Activated T-helper 17 cell treated with anti-CD3 and anti-CD28 coated beads, Interleukin-2, amount 50 U/mL, for 72 hours (primary cell): Measurements from ENCODE around the gene DGCR2. TPM values are rescaled to one million over a fixed set of nuclear protein-coding genes. Genes with fewer than 3 reads are reported as not detected.

ENCODE experiments used
- ATAC-seq: fragments of 150-1000 bp; cut with Tn5 transposase; replicated peaks from 2 replicates; pipeline ENCODE4 v1.10.0; 2021; ENCODE audit warnings: mild to moderate bottlenecking, moderate library complexity
- H3K27ac Mint-ChIP-seq: one replicate; pipeline ENCODE4 v1.8.0; 2022; ENCODE audit warnings: mixed read lengths
- H3K27me3 Mint-ChIP-seq: one replicate; pipeline ENCODE4 v1.8.0; 2022; ENCODE audit warnings: mixed read lengths
- H3K36me3 Mint-ChIP-seq: one replicate; pipeline ENCODE4 v1.8.0; 2022; ENCODE audit warnings: low read depth, mild to moderate bottlenecking, mixed read lengths
- H3K4me1 Mint-ChIP-seq: one replicate; pipeline ENCODE4 v1.8.0; 2022; ENCODE audit warnings: mixed read lengths
- H3K4me3 Mint-ChIP-seq: one replicate; pipeline ENCODE4 v1.8.0; 2022; ENCODE audit warnings: mild to moderate bottlenecking, mixed read lengths
- H3K9me3 Mint-ChIP-seq: one replicate; pipeline ENCODE4 v1.8.0; 2022; ENCODE audit warnings: mixed read lengths
- total RNA-seq, 2 donors: library from RNA; stranded (reverse); gene quantifications; one replicate each; pipeline ENCODE4 v1.2.3, GENCODE V29; 2022

The DGCR2 gene
- total RNA-seq, 2 donors from 2014 or later, result 22.6 to 27.3 TPM

DNA sequence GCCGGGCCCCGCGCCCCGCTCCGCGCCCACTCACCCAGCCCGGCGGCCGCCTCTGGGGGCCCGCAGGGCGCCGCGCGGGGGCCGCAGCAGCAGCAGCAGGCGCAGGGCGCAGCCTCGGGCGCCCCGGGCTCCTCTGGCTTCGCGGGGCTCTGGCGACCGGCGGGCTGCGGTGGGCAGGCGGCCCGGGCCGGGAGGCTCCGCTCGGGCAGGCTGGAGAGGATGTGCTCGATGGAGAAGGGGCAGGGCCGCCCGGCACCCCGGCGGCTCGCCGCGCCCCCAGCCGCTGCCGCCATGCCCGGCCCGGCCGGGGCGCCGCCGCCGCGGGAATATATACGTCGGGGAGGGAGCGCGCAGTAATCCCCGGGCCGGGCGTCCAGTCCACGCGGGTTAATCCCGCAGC, 27.8 kb upstream of the DGCR2 start, which contains the start of gene GSC2:
GSC2 (minus strand) TSS at position 302 of the 400 bp plus-strand sequence; CDS start at position 293, 9 bp downstream.
- H3K4me1 Mint-ChIP-seq, result peaks cover 9% of the 10 kb centered on the region

DNA sequence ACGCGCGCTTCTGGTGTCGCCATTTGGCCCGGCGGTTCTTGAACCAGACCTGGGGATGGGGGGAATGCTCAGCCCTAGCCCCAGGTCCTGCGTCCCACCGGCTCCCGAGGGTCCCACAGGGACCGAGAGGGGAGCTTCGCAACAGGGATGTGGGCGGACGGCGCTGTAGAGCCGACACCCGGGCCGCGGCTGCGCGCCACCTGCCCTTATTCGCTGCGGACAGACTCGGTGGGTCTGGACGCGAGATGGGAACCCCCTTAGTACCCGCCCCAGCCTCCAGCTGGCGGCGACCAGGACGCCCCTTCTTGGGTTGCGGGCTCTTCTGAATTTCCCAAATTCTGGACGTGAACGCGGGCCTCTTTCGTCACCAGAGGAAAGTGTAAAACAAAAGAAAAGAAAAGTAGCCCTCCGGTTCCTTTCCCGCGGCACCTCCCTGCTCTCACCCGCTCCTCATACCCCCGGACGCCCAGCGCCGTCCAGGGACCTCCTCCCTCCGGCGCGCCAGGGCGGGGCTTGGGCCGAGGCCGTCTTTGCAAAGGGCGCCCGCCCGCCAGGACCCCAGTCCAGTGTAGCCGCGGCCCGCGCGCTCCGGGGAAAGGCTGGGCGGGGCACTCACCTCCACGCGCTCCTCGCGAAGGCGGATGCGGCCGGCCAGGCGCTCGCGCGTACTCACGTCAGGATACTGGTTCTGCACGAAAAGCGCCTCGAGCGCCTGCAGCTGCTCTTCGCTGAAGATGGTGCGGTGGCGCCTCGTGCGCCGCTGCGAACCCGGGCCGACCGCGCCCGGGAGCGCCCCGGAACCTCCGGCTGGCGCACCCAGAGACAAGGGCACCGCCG, 27.1 kb upstream of the DGCR2 start:
- ATAC-seq, result no peak
- Mint-ChIP-seq H3K27ac (no peak overlapping the region), H3K27me3 (peaks cover 24% of the 10 kb centered on the region), H3K4me3 (peak overlapping the region; percentile 48), H3K4me1 (peaks cover 9% of the 10 kb centered on the region), H3K36me3 (peaks cover 18% of the 10 kb centered on the region), H3K9me3 (no peaks in the 10 kb centered on the region)

More for the DNA sequence above, 27.8 kb upstream of the DGCR2 start, which contains the start of gene GSC2:
- peaks cover 26% of the 10 kb centered on the region for H3K27me3 Mint-ChIP-seq
- no peaks in the 10 kb centered on the region for H3K9me3 Mint-ChIP-seq
- peaks cover 14% of the 10 kb centered on the region for H3K36me3 Mint-ChIP-seq
- ATAC-seq, result no peak
- H3K4me3 Mint-ChIP-seq, result peak within 1 kb of the TSS; percentile 66
- H3K27ac Mint-ChIP-seq, result no peak within 1 kb of the TSS

DNA sequence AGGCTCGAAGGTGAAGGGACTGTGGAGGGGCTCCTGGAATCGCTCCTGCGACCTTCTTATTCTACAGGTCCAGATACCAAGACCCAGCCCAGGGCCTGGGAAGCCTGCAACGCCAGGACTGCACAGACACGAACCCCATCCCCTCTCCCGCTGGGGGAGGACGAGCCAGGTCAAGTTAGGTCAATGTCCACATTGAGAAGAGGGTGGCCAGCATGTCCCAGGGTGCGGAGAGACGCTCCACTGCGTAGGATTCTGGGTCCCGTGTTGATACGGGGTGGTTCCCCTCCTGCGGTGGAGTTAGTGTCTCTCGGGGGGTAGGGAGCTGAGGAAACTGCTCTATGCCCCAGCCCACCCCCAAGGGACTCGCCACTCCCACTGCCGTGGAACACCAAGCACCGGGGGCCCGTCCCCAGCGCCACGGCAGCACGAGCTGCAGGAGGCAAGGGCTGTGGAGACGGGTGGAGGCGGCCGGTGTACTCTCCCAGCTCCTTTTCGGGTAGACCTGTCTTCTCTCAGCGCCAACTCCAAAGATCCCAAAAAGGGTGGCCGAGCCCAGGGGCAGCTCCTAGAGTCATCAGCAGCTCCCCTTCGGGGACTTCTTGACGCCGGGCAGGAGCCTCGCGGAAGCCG, 26.3 kb upstream of the DGCR2 start:
- Mint-ChIP-seq H3K36me3 (peaks cover 23% of the 10 kb centered on the region), H3K9me3 (no peaks in the 10 kb centered on the region), H3K27me3 (peaks cover 20% of the 10 kb centered on the region), H3K4me1 (peaks cover 11% of the 10 kb centered on the region), H3K27ac (no peak overlapping the region), H3K4me3 (peak overlapping the region; percentile 48)
- ATAC-seq, result no peak

DNA sequence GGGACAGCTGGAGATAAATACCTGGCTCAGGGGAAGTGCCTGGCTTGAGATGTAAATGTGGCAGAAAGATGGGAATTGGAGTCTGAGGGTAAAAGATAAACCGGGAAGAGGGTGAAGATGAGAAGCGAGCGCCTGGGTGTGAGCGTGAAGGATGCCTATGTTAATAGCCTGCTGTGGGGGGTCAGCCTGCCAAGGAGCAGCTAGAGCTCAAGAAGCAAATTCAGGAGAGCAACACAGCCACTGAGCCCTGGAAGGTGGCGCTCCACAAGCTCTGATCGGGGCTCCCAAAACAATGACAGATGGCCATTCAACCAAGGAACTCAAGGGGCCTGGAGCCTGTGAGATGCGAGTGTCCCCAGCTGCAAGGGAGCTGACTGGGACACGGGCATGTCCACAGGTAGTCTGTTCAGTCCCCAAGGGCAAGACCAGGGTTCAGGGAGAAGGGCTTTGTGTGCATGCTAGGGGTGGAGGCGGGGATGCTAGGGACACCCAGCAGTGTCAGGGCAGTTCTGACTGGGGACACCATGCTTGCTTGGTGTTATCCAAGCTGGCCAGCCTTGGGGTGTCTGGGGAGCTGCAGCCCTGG, 25.1 kb upstream of the DGCR2 start:
- Mint-ChIP-seq H3K4me3 (no peak overlapping the region), H3K27ac (no peak overlapping the region), H3K9me3 (no peaks in the 10 kb centered on the region), H3K27me3 (peaks cover 14% of the 10 kb centered on the region), H3K36me3 (peaks cover 23% of the 10 kb centered on the region), H3K4me1 (peaks cover 9% of the 10 kb centered on the region)
- ATAC-seq, result no peak

DNA sequence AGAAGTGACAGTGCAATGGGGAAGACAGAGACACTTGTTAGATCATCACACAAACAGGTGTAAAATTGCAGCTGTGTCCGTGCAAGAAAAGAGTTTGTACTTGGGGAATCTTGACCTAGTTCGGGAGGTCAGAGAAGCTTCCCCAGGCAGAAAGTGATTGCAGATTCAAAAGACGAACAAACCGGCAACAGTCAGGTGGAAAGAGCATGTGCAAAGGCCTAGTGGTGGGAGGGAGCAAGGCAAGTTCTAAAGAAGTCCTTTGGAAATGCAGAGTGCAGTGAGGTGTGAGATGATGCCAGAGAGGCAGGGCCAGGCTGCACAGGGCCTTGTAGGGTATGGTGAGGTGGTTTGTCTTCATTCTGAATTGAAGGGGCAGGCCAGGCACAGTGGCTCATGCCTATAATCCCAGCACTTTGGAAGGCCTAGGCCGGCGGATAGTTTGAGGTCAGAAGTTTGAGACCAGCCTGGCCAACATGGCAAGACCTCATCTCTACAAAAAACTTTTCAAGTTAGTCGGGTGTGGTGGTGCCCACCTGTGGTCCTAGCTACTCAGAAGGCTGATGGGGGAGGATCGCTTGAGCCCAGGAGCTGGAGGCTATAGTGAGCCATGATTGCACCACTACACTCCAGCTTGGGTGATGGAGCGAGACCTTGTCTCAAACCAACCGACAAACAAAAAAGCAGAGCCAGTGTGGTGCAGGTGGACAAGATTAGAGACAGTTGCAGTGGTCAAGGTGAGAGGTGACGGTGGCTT, 24.2 kb upstream of the DGCR2 start:
- H3K36me3 Mint-ChIP-seq, result peaks cover 25% of the 10 kb centered on the region
- peaks cover 9% of the 10 kb centered on the region for H3K4me1 Mint-ChIP-seq
- H3K27me3 Mint-ChIP-seq, result peaks cover 7% of the 10 kb centered on the region
- H3K4me3 Mint-ChIP-seq, result no peak overlapping the region
- no peak overlapping the region for H3K27ac Mint-ChIP-seq
- no peak for ATAC-seq
- H3K9me3 Mint-ChIP-seq, result no peaks in the 10 kb centered on the region

DNA sequence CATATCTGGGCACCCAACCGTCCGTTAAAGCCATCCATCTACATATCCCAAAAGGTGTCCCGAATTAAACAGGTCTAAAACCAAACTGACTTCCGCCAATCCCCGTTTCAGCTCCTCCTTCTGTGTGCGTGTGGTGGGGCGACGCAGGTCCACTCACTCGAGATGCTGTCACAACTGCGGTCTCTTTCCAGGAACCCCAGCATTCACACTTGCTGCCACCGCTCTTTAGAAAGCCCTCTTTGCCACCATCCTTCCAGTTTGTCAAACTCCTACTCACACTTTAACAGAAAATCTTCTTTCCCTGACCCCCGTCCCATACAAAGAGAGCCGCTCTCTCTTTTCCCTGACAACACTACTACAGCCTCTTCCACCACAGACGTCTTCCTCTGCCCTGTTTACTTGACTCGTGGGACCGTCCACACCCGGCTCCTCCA, 21.8 kb upstream of the DGCR2 start:
- Mint-ChIP-seq H3K4me3 (peak overlapping the region; percentile 96), H3K27ac (peak overlapping the region; percentile 97), H3K27me3 (no peaks in the 10 kb centered on the region), H3K9me3 (no peaks in the 10 kb centered on the region), H3K4me1 (peaks cover 5% of the 10 kb centered on the region), H3K36me3 (peaks cover 39% of the 10 kb centered on the region)
- ATAC-seq, result peak; percentile 40

DNA sequence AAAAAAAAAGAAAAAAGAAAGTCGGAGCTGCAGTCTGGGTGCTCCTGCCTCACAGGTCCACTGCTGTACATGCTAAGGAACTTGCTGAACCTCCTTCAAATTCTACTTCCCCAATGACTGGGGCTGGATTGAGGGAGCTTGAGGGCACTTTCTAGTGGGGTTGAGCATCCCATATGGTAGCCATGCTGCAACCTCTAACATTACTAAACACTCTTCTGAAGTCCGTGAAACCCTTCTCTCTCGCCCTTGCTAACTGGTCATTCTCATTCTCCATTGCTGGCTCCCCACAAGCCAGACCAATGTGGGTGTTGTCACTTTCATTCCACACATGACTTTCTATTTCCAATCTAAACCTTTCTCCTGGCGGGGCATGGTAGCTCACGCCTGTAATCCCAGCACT, 21.0 kb upstream of the DGCR2 start:
- peak overlapping the region; percentile 96 for H3K4me3 Mint-ChIP-seq
- peaks cover 5% of the 10 kb centered on the region for H3K4me1 Mint-ChIP-seq
- ATAC-seq, result no peak
- no peak overlapping the region for H3K27ac Mint-ChIP-seq
- H3K36me3 Mint-ChIP-seq, result peaks cover 42% of the 10 kb centered on the region
- no peaks in the 10 kb centered on the region for H3K9me3 Mint-ChIP-seq
- no peaks in the 10 kb centered on the region for H3K27me3 Mint-ChIP-seq

DNA sequence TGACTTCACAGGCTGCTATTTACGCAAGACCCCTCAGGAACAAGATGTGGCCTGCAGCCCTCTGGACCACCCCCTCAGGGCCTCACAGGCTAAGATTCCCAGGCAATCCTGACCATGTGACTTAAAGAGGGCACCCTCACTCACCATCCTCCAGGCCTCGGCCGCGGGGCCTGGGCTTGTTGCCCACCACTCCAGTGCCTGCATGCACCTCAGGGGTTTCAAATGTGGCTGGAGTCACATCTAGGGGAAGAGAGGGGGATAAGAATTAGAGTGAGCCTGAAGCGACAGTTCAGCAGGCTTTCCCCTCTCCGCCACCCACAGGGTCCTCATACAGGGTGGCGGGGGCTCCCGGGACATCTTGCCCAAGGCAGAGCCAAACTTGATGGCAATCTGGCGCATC, 20.2 kb upstream of the DGCR2 start:
- ATAC-seq, result no peak
- peaks cover 5% of the 10 kb centered on the region for H3K4me1 Mint-ChIP-seq
- no peaks in the 10 kb centered on the region for H3K9me3 Mint-ChIP-seq
- no peaks in the 10 kb centered on the region for H3K27me3 Mint-ChIP-seq
- peak overlapping the region; percentile 21 for H3K4me3 Mint-ChIP-seq
- peaks cover 42% of the 10 kb centered on the region for H3K36me3 Mint-ChIP-seq
- H3K27ac Mint-ChIP-seq, result no peak overlapping the region

DNA sequence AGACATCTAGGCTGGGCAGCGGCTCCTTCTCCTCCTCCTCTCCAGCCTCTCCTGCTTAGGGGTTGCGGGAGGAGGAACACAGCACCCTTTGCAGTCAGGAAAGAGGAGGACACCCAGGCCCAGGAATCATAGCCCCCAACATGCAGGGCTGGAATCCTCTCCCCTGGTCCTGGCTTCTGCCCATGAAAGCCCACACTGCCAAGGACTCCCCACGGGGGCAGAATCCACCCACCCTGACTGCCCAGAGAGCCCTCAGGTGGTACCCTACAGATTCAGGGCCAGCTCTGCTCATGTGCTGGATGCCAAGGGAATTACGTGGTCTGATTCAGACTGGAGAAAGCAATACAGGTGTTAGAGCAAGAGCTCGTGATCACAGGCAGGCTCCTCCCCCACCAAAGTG, 17.8 kb upstream of the DGCR2 start:
- Mint-ChIP-seq H3K27me3 (no peaks in the 10 kb centered on the region), H3K9me3 (no peaks in the 10 kb centered on the region), H3K27ac (no peak overlapping the region), H3K4me3 (no peak overlapping the region), H3K4me1 (peaks cover 5% of the 10 kb centered on the region), H3K36me3 (peaks cover 60% of the 10 kb centered on the region)
- ATAC-seq, result no peak

DNA sequence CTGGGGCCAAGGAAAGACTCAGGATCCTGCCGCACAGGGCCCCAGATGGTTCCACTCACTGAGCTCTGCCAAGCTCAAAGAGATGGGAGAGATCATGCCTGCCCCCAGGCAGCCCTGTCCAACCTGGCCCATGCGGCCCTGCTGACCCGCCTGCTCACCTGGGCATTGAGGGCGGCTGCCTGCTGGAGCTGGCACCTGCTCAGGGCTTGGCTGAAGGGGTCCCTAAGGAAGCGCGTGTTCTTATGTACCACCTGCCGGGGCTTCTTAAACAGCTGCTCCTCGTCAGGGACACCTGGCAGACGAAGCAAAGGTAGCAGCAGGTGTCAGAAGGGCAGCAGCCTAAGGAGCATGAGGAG, 16.8 kb upstream of the DGCR2 start:
- Mint-ChIP-seq H3K36me3 (peaks cover 59% of the 10 kb centered on the region), H3K4me3 (no peak overlapping the region), H3K4me1 (peaks cover 3% of the 10 kb centered on the region), H3K27me3 (no peaks in the 10 kb centered on the region), H3K9me3 (no peaks in the 10 kb centered on the region), H3K27ac (no peak overlapping the region)
- ATAC-seq, result no peak

DNA sequence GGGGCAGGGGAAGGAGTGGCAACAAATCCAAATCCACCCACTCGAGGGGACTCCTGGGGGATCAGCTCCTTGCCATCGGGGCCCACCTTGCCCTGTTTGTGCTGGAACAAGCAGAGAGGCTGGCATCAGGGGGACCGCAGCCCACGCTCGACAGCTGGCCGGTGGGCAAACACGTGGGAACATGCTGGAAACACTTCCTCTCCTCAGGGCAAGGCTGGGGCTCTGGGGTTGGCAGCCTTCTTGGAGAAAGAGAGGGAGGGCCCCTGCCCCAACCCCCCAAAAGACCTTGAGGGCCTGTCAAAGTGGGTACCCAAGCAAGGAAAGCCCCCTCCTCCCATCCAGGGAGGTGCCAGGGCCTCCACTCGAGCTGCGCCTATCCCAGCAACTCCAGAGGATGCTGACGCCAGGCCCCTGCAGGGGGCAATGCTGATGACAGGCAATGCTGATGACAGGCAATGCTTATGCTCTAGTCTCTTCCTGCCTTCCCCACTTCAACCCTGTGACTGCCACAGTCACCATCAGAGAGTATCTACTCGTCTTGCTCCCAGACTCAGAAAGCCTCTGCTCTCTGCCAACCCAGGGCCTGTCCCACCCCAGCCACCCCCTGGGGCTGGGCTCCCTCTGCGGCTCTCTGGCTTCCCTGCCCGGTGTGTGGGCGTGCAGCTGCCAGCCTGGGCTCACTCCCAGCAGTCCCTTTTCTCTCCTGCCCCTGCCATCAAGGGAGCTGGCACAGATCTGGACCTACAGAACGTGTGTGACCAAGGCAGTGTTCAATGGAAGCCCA, 16.2 kb upstream of the DGCR2 start:
- no peaks in the 10 kb centered on the region for H3K4me1 Mint-ChIP-seq
- no peaks in the 10 kb centered on the region for H3K27me3 Mint-ChIP-seq
- ATAC-seq, result no peak
- H3K4me3 Mint-ChIP-seq, result no peak overlapping the region
- H3K27ac Mint-ChIP-seq, result no peak overlapping the region
- H3K9me3 Mint-ChIP-seq, result no peaks in the 10 kb centered on the region
- peaks cover 60% of the 10 kb centered on the region for H3K36me3 Mint-ChIP-seq

DNA sequence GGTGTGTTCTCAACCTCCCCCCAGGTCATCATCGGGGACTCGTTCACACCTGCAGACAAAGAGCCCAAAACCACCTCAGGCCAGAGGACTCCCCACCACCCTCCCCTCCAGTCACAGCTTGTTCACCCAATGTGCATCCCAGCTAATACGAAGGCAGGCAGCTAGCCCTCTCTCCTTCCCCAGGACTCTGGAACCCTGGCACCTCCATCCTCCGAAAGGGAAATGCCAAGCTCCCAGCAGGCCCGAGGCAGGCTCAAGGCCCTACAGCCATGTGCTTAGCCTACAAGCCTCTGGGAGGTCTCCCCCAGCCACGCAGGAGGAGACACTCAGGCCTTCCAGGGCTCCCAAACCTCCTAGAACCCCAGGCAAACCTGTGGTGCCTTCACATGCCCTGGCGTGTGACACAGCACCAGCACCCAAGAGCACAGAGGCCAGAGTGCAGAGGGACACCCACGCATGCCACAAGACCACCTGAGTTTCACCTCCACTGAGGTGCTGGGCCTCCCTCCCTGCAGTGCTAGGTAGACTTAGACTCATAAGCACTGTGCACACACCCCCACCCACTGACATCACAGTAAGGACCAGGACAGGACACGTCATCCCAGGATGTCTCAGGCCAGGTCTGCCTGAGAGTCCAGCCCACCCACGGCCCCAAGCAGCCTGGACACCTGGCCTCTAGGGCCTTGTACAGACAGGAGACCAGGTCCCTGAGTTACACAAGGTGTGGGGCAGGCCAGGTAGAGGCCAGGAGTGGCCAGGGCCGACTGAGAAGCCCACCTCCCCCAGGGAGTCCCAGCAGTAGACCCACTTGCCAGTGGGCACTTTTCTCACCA, 15.4 kb upstream of the DGCR2 start:
- ATAC-seq, result no peak
- Mint-ChIP-seq H3K27me3 (no peaks in the 10 kb centered on the region), H3K36me3 (peaks cover 66% of the 10 kb centered on the region), H3K4me1 (no peaks in the 10 kb centered on the region), H3K9me3 (no peaks in the 10 kb centered on the region), H3K4me3 (no peak overlapping the region), H3K27ac (no peak overlapping the region)

DNA sequence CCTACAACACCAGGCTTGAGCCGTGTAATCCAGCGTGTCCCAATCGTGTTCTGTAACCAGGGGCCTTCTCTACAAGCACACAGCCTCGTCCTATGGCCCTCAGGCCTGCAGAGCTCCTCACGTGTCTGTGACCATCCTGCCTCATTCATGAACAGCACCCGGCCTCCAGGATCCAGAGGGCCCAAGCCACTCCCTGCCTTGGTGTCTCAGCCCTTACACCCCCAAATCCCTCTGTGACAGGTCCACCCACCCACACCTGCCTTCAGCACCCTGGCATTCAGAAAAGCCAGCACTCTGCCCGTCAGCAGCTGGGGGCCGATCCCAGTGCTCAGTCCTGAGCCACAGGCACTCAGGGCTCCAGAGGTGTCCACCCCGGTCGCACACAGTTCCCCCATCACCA, 14.7 kb upstream of the DGCR2 start:
- Mint-ChIP-seq H3K4me1 (no peaks in the 10 kb centered on the region), H3K4me3 (no peak overlapping the region), H3K36me3 (peaks cover 62% of the 10 kb centered on the region), H3K27me3 (no peaks in the 10 kb centered on the region), H3K27ac (no peak overlapping the region), H3K9me3 (no peaks in the 10 kb centered on the region)
- ATAC-seq, result no peak
